Fibroblast of gingiva (primary cell): Measurements from ENCODE around the gene HS3ST6.
"Not testable (repeated sequence)": the region's sequence is repeated elsewhere in the genome, so short reads cannot be mapped to it uniquely, and the experiment has no call there.

ENCODE experiments used
- DNase-seq: peaks from one replicate; pipeline ENCODE4 v3.0.0-alpha.2; 2011; ENCODE audit warnings: low read depth

Gene HS3ST6

GRCh38 chr16:1926271-1926670, 8.1 kb upstream of the HS3ST6 start:
- no peak for DNase-seq

GRCh38 chr16:1924095-1924494, 5.9 kb upstream of the HS3ST6 start:
- no peak for DNase-seq

GRCh38 chr16:1923299-1924034, 5.3 kb upstream of the HS3ST6 start:
- no peak for DNase-seq

GRCh38 chr16:1922357-1922756, 4.1 kb upstream of the HS3ST6 start:
- DNase-seq = no peak

- DNase-seq = no peak
Measured at GRCh38 chr16:1920727-1921171, 2.5 kb upstream of the HS3ST6 start.

GRCh38 chr16:1920122-1920521, 1.9 kb upstream of the HS3ST6 start:
- DNase-seq = not testable (repeated sequence)

- no peak for DNase-seq
Measured at GRCh38 chr16:1919327-1919998, 1.2 kb upstream of the HS3ST6 start.

GRCh38 chr16:1917665-1918350, 407 bp downstream of the HS3ST6 start:
- no peak for DNase-seq

GRCh38 chr16:1917056-1917664, 1.1 kb downstream of the HS3ST6 start:
- no peak for DNase-seq

- DNase-seq = no peak
Measured at GRCh38 chr16:1916640-1916990, 1.6 kb downstream of the HS3ST6 start.

GRCh38 chr16:1915732-1916639, 2.2 kb downstream of the HS3ST6 start:
- DNase-seq = no peak

- DNase-seq = no peak
Measured at GRCh38 chr16:1914988-1915387, 3.2 kb downstream of the HS3ST6 start.

- no peak for DNase-seq
Measured at GRCh38 chr16:1914084-1914608, 4.1 kb downstream of the HS3ST6 start.

- no peak for DNase-seq
Measured at GRCh38 chr16:1913327-1914083, 4.7 kb downstream of the HS3ST6 start.

GRCh38 chr16:1912215-1912543, 6.0 kb downstream of the HS3ST6 start:
- no peak for DNase-seq

GRCh38 chr16:1911467-1912214, 6.6 kb downstream of the HS3ST6 start:
- no peak for DNase-seq

- no peak for DNase-seq
Measured at GRCh38 chr16:1909561-1910231, 8.5 kb downstream of the HS3ST6 start.

GRCh38 chr16:1908983-1909382, 9.2 kb downstream of the HS3ST6 start:
- DNase-seq = no peak

- DNase-seq = no peak
Measured at GRCh38 chr16:1908184-1908583, 10.0 kb downstream of the HS3ST6 start.
